Astrocyte (in vitro differentiated cells and primary cell): ENCODE results near the gene MUS81. TPM values are rescaled to one million over a fixed set of nuclear protein-coding genes. Genes with fewer than 3 reads are reported as not detected.
A peak's percentile ranks its signal among the peaks of the same experiment; 100 is the strongest.

ENCODE experiments used
- DNase-seq: peaks from one replicate; pipeline ENCODE4 v3.0.0-alpha.2; 2010; ENCODE audit warnings: low read depth
- FAIRE-seq: peaks from 2 replicates; lab custom pipeline; 2011; peaks lifted over from hg19 to GRCh38; lab: Jason Lieb, UNC
- H2AFZ ChIP-seq: 2 replicates; pipeline ENCODE4 v1.6.0; 2012; ENCODE audit warnings: low read depth, low read length, inconsistent platforms
- H3K27ac ChIP-seq: 2 replicates; pipeline ENCODE4 v1.5.1; 2011; ENCODE audit warnings: low read depth, low read length, inconsistent platforms
- H3K27me3 ChIP-seq: 2 replicates; pipeline ENCODE4 v1.6.0; 2011; ENCODE audit warnings: low read length, inconsistent platforms; ENCODE audit not compliant: insufficient read depth
- H3K36me3 ChIP-seq: 2 replicates; pipeline ENCODE4 v1.5.1; 2011; ENCODE audit warnings: low read length, inconsistent platforms; ENCODE audit not compliant: insufficient read depth
- H3K4me1 ChIP-seq: 2 replicates; pipeline ENCODE4 v1.5.1; 2011; ENCODE audit warnings: low read length, inconsistent platforms; ENCODE audit not compliant: insufficient read depth
- H3K4me2 ChIP-seq: 2 replicates; pipeline ENCODE4 v1.6.0; 2012; ENCODE audit warnings: low read length, inconsistent platforms
- H3K4me3 ChIP-seq: 2 replicates; pipeline ENCODE4 v1.5.1; 2011; ENCODE audit warnings: low read depth, mild to moderate bottlenecking, low read length, inconsistent platforms; ENCODE audit not compliant: insufficient read depth
- H3K79me2 ChIP-seq: 2 replicates; pipeline ENCODE4 v1.6.0; 2012; ENCODE audit warnings: mild to moderate bottlenecking, low read length, inconsistent platforms; ENCODE audit not compliant: insufficient read depth
- H3K9ac ChIP-seq: 2 replicates; pipeline ENCODE4 v1.6.0; 2012; ENCODE audit warnings: mild to moderate bottlenecking, low read length, inconsistent platforms
- H3K9me3 ChIP-seq: 2 replicates; pipeline ENCODE4 v1.5.1; 2012; ENCODE audit warnings: low read depth, mild to moderate bottlenecking, low read length, inconsistent platforms; ENCODE audit not compliant: insufficient read depth
- H4K20me1 ChIP-seq: 2 replicates; pipeline ENCODE4 v1.6.0; 2012; ENCODE audit warnings: low read length, inconsistent platforms; ENCODE audit not compliant: insufficient read depth
- H3K27ac Mint-ChIP-seq: one replicate; pipeline ENCODE4 v1.8.0; 2021; ENCODE audit warnings: mild to moderate bottlenecking, mixed read lengths; ENCODE audit not compliant: unreplicated experiment
- H3K27me3 Mint-ChIP-seq: one replicate; pipeline ENCODE4 v1.8.0; 2021; ENCODE audit warnings: low read depth, mixed read lengths; ENCODE audit not compliant: unreplicated experiment
- H3K36me3 Mint-ChIP-seq: one replicate; pipeline ENCODE4 v1.8.0; 2021; ENCODE audit warnings: low read depth, mixed read lengths; ENCODE audit not compliant: unreplicated experiment
- H3K4me1 Mint-ChIP-seq: one replicate; pipeline ENCODE4 v1.8.0; 2021; ENCODE audit warnings: low read depth, mixed read lengths; ENCODE audit not compliant: unreplicated experiment
- H3K4me3 Mint-ChIP-seq: one replicate; pipeline ENCODE4 v1.8.0; 2021; ENCODE audit warnings: mild to moderate bottlenecking, moderate library complexity, mixed read lengths; ENCODE audit not compliant: unreplicated experiment
- H3K9me3 Mint-ChIP-seq: one replicate; pipeline ENCODE4 v1.8.0; 2021; ENCODE audit warnings: mild to moderate bottlenecking, mixed read lengths; ENCODE audit not compliant: unreplicated experiment
- EZH2 ChIP-seq: IDR thresholded peaks from 2 replicates; pipeline ENCODE4 v1.6.1; 2012; ENCODE audit warnings: mild to moderate bottlenecking, low read length, inconsistent platforms; ENCODE audit not compliant: insufficient read depth
- total RNA-seq: library from RNA; stranded (reverse); gene quantifications from 2 replicates; pipeline ENCODE4 v1.2.1, GENCODE V29; 2021
- TF ChIP-seq, protein P1 (sequence below): IDR thresholded peaks from 2 replicates; pipeline ENCODE4 v1.5.1; 2011; ENCODE audit warnings: low read depth, mild to moderate bottlenecking, inconsistent platforms, low read length, moderate library complexity; ENCODE audit not compliant: insufficient read depth

The MUS81 gene
- total RNA-seq, 1 donor from 2014 or later = 59.9 TPM

DNA sequence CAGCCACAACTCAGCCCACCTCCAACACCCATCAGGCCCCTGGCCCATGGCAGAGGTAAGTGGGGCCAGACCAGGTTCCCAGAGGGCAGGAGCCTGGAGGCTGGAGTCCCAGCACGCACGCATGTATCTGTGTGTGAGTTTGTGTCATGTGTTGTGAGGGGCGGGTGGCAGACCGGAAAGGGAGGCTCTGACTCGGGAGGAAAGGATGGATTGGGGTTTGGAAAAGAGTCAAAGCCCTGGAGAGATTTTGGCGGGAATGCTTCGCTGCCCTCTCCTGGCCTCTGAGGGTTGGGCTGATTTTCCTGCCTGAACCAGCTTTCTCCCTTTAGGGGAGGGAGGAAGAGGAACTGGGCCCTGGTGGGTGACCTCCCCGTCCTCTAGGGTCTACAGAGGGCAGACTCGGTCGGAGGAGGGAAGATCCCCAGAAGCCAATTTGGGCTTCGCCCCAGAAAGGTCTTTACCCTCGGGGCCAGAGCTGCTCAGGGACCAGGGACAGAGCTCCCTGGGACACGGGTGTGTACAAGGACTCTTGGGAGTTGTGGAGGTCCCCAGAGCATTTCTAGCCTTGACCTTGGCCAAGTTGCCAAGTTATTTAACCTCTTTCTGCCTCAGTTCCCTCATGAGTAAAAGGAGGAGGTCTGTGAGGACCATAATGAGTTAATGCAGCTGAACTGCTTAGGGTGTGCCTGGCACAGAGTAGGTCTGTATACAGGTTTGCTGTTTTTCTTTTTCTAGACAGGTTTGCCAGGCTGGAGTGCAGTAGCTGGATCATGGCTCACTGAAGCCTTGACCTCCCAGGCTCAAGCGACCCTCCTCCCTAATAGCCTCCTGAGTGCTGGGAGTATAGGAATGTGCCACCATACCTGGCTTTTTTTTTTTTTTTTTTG lies 51.7 kb downstream of the MUS81 start:
- no peak overlapping the region for H3K4me3 Mint-ChIP-seq

DNA sequence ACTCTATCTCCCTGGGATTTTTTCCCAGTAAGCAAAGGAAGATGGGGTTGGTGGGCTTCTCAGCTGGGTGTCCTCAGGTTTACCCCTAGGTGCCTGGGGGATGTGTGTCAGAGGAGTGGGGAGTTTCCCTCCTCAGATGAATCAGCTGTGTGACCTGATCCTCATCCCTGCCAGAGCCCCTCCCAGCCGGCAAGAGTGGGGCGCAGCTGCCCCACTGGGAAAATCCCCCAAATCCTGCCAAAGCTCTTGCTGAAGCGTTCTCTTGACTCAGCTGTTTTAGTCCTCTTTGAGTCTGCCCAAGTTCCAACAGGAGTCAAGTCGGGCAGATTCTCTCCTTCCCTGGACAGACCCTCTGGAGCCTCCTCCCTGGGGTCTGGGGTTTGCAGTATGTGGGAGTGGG lies 52.6 kb downstream of the MUS81 start:
- H3K4me2 ChIP-seq = peak overlapping the region; percentile 21
- FAIRE-seq = no peak
- H3K27me3 ChIP-seq = no peaks in the 10 kb centered on the region

More for the DNA sequence above, 51.7 kb downstream of the MUS81 start:
- Histone ChIP-seq H3K27ac (peak overlapping the region; percentile 80), H3K79me2 (peaks cover 18% of the 10 kb centered on the region), H4K20me1 (no peaks in the 10 kb centered on the region), H3K9ac (peak overlapping the region; percentile 68), H3K36me3 (no peaks in the 10 kb centered on the region), H2AFZ (no peak overlapping the region), H3K9me3 (no peaks in the 10 kb centered on the region), H3K4me3 (no peak overlapping the region), H3K4me1 (peaks cover 53% of the 10 kb centered on the region), H3K4me2 (peak overlapping the region; percentile 43), H3K27me3 (no peaks in the 10 kb centered on the region)
- Mint-ChIP-seq H3K27ac (peak overlapping the region; percentile 87), H3K4me1 (peaks cover 32% of the 10 kb centered on the region), H3K9me3 (no peaks in the 10 kb centered on the region), H3K27me3 (peaks cover 2% of the 10 kb centered on the region), H3K36me3 (no peaks in the 10 kb centered on the region)
- DNase-seq (peak; percentile 57), FAIRE-seq (no peak)
- TF ChIP-seq, protein P1, sequence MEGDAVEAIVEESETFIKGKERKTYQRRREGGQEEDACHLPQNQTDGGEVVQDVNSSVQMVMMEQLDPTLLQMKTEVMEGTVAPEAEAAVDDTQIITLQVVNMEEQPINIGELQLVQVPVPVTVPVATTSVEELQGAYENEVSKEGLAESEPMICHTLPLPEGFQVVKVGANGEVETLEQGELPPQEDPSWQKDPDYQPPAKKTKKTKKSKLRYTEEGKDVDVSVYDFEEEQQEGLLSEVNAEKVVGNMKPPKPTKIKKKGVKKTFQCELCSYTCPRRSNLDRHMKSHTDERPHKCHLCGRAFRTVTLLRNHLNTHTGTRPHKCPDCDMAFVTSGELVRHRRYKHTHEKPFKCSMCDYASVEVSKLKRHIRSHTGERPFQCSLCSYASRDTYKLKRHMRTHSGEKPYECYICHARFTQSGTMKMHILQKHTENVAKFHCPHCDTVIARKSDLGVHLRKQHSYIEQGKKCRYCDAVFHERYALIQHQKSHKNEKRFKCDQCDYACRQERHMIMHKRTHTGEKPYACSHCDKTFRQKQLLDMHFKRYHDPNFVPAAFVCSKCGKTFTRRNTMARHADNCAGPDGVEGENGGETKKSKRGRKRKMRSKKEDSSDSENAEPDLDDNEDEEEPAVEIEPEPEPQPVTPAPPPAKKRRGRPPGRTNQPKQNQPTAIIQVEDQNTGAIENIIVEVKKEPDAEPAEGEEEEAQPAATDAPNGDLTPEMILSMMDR = no peak
- TF ChIP-seq EZH2 = no peak

More for the DNA sequence above, 52.6 kb downstream of the MUS81 start:
- Mint-ChIP-seq H3K9me3 (no peaks in the 10 kb centered on the region), H3K27me3 (peaks cover 2% of the 10 kb centered on the region), H3K4me1 (peaks cover 34% of the 10 kb centered on the region), H3K4me3 (no peak overlapping the region), H3K36me3 (no peaks in the 10 kb centered on the region), H3K27ac (peak overlapping the region; percentile 53)
- Histone ChIP-seq H3K4me1 (peaks cover 61% of the 10 kb centered on the region), H3K4me3 (no peak overlapping the region), H4K20me1 (no peaks in the 10 kb centered on the region), H3K36me3 (peaks cover 5% of the 10 kb centered on the region), H3K9me3 (no peaks in the 10 kb centered on the region), H3K79me2 (peaks cover 28% of the 10 kb centered on the region), H3K27ac (peak overlapping the region; percentile 80), H2AFZ (no peak overlapping the region), H3K9ac (peak overlapping the region; percentile 68)
- TF ChIP-seq, protein P1 = no peak
- TF ChIP-seq EZH2 = no peak
- peak; percentile 63 for DNase-seq
